Measurements from ENCODE around the gene COL23A1. TPM values are rescaled to one million over a fixed set of nuclear protein-coding genes. Genes with fewer than 3 reads are reported as not detected.

The COL23A1 gene
- total and polyA plus RNA-seq, 2 of the 8 experiments (the other 6 are each of a cell fraction or from before 2014, with no cell fraction given), result 3.1 to 4.7 TPM

- Histone ChIP-seq H3K23me2 (ENCODE audit: low read depth, low read length) (no peaks in the 10 kb centered on the region), H2BK120ac (replicated peaks; ENCODE audit: low read depth, low read length) (no peak overlapping the region), H3K79me2 (ENCODE audit: control insufficient read depth in 1 of 2, insufficient read depth in 2 of 2, low read length in 2 of 2) (no peaks in the 10 kb centered on the region), H4K5ac (ENCODE audit: insufficient read length, low read depth, low read length) (no peak overlapping the region), H2BK5ac (ENCODE audit: low read depth, low read length) (no peak overlapping the region), H3K18ac (ENCODE audit: extremely low read depth, low read length) (no peak overlapping the region), H3K4me2 (ENCODE audit: insufficient read depth in 1 of 2, low read depth in 2 of 2, low read length in 2 of 2) (no peak overlapping the region), H3K9ac (replicated peaks in 1 of 4; ENCODE audit: extremely low read depth in 1 of 4, low read depth in 3 of 4, low read length in 3 of 4) (no peak overlapping the region), H3K4me3 (ENCODE audit: extremely low read depth in 1 of 4, insufficient read depth in 2 of 4, low read depth in 3 of 4, low read length in 4 of 4) (no peak overlapping the region), H3K79me1 (ENCODE audit: low read depth, low read length) (no peaks in the 10 kb centered on the region), H3K9me3 (ENCODE audit: insufficient read depth in 2 of 2, low read depth in 1 of 2, low read length in 1 of 2) (no peaks in the 10 kb centered on the region), H4K8ac (ENCODE audit: extremely low read depth, insufficient read depth, low read length) (no peak overlapping the region), H2BK12ac (ENCODE audit: low read depth, low read length) (no peak overlapping the region), H3K27ac (ENCODE audit: low read depth, low read length) (no peak overlapping the region), H3K4ac (replicated peaks; ENCODE audit: insufficient read length, low read depth, low read length) (no peak overlapping the region), H3K14ac (ENCODE audit: insufficient read length) (no peak overlapping the region), H3K56ac (replicated peaks; ENCODE audit: insufficient read length, low read depth, low read length) (no peak overlapping the region), H3K4me1 (replicated peaks in 1 of 4; ENCODE audit: control insufficient read depth in 3 of 4, insufficient read depth in 4 of 4, low read length in 3 of 4) (no peaks in the 10 kb centered on the region), H4K91ac (replicated peaks; ENCODE audit: insufficient read length, low read length) (no peak overlapping the region), H3K23ac (ENCODE audit: insufficient read length) (no peak overlapping the region), H2AFZ (ENCODE audit: low read length) (no peak overlapping the region), H3K27me3 (replicated peaks in 1 of 4; ENCODE audit: control insufficient read depth in 3 of 4, extremely low read depth in 1 of 4, insufficient read depth in 3 of 4, low read length in 3 of 4) (no peaks in the 10 kb centered on the region), H3K36me3 (ENCODE audit: control insufficient read depth in 2 of 4, insufficient read depth in 4 of 4, low read length in 3 of 4) (no peaks in the 10 kb centered on the region), H2AK5ac (ENCODE audit: low read depth, low read length) (no peak overlapping the region), H2BK20ac (ENCODE audit: low read length) (no peak overlapping the region), H4K20me1 (replicated peaks in 1 of 2; ENCODE audit: control insufficient read depth in 1 of 2, insufficient read depth in 2 of 2, low read length in 2 of 2) (peaks cover 0 to 4% of the 10 kb centered on the region in 2 experiments), H2BK15ac (ENCODE audit: low read length) (no peak overlapping the region)
- TF ChIP-seq SIX5 (IDR thresholded peaks at IDR 0.05; ENCODE audit: low read depth, low read length) (no peak), KDM4A (IDR thresholded peaks at IDR 0.05; ENCODE audit: low read depth, low read length, severe bottlenecking) (no peak), POLR2A (IDR thresholded peaks at IDR 0.05; ENCODE audit: control extremely low read depth in 1 of 2, low read depth in 2 of 2, low read length in 2 of 2) (no peak), BCL11A (IDR thresholded peaks at IDR 0.05; ENCODE audit: low read depth in 2 of 2, low read length in 2 of 2) (no peak)
- ChIA-PET CTCF (ENCODE audit: partially characterized antibody) (interaction anchor here (0.9 to 9.5 kb wide), 11 partner anchors 9 to 233 kb away, joined by 3 to 79 read pairs (median 4); no protein-coding TSS in a partner anchor), POLR2A (ENCODE audit: partially characterized antibody) (no interaction called here)
- WGBS, 2 experiments (ENCODE audit: extremely low coverage in 1 of 2, insufficient coverage in 1 of 2, insufficient read length in 1 of 2, insufficient replicate concordance in 2 of 2, low coverage in 1 of 2, low lambda C conversion rate in 2 of 2, missing lambda C conversion rate in 1 of 2), result 93% methylated on average over 3 of the region's 6 CpGs; no CpG with 5 or more reads in 1 of the 2 experiments
- DNase-seq (ENCODE audit: low read depth in 1 of 2, low spot score in 2 of 2) (no peak), FAIRE-seq (no peak)
Observed at GRCh38 chr5:178318893-178319292, 271.3 kb downstream of the COL23A1 start.

Measured in H1 (cell line).